PC-9 (cell line): ENCODE data around the gene CTIF. TPM values are rescaled to one million over a fixed set of nuclear protein-coding genes. Genes with fewer than 3 reads are reported as not detected.

Experiments used
- BruUV-seq: library from RNA; stranded (reverse); fragments of 400-500 nt; replicated peaks from 2 replicates; lab custom pipeline; 2021; lab: Mats Ljungman, UMichigan
- CTCF ChIA-PET: fragments of 300-600 bp; sonication (Branson Sonifier 250); formaldehyde crosslinking; loops from one replicate; lab custom pipeline; 2022; ENCODE audit warnings: antibody characterized with exemption; lab: Charles Lee
- POLR2A ChIA-PET: fragments of 300-600 bp; sonication (Branson Sonifier 250); formaldehyde crosslinking; loops from one replicate; lab custom pipeline; 2022; ENCODE audit warnings: antibody characterized with exemption; ENCODE audit not compliant: unreplicated experiment; lab: Charles Lee
- DNase-seq, 2 experiments: peaks; one replicate each; pipeline versions ENCODE4 v3.0.0 to v3.0.0-alpha.2; 2015 to 2022; ENCODE audit warnings: mixed read lengths in 1 of 2
- H2AFZ ChIP-seq: fragments of 200-600 bp; sonication (generic); 2 replicates; pipeline ENCODE4 v1.8.1; 2017; ENCODE audit warnings: antibody characterized with exemption
- H3F3A ChIP-seq: fragments of 200-600 bp; sonication (generic); 2 replicates; pipeline ENCODE4 v1.8.1; 2017; ENCODE audit warnings: antibody characterized with exemption, mild to moderate bottlenecking, low read depth; ENCODE audit not compliant: insufficient read depth
- H3K27ac ChIP-seq: fragments of 200-600 bp; sonication (generic); 2 replicates; pipeline ENCODE4 v1.6.1; 2016; ENCODE audit warnings: mixed run types
- H3K27me3 ChIP-seq: fragments of 200-600 bp; sonication (generic); 2 replicates; pipeline ENCODE4 v1.6.1; 2016; ENCODE audit warnings: low read depth, mixed run types; ENCODE audit not compliant: insufficient read depth
- H3K36me3 ChIP-seq: fragments of 200-600 bp; sonication (generic); 2 replicates; pipeline ENCODE4 v1.6.1; 2016; ENCODE audit warnings: low read depth, mixed run types
- H3K4me1 ChIP-seq: fragments of 200-600 bp; sonication (generic); replicated peaks from 2 replicates; pipeline ENCODE4 v1.6.1; 2016; ENCODE audit warnings: mixed run types; ENCODE audit not compliant: insufficient read depth
- H3K4me2 ChIP-seq: fragments of 200-600 bp; sonication (generic); 2 replicates; pipeline ENCODE4 v1.6.1; 2017; ENCODE audit warnings: mixed run types
- H3K4me3 ChIP-seq: fragments of 200-600 bp; sonication (generic); 2 replicates; pipeline ENCODE4 v1.6.1; 2016; ENCODE audit warnings: mixed run types
- H3K79me2 ChIP-seq: fragments of 200-600 bp; sonication (generic); 2 replicates; pipeline ENCODE4 v1.6.1; 2017; ENCODE audit warnings: low read depth, mixed run types
- H3K9me2 ChIP-seq: fragments of 200-600 bp; sonication (generic); 2 replicates; pipeline ENCODE4 v1.8.1; 2017; ENCODE audit warnings: mild to moderate bottlenecking; ENCODE audit not compliant: insufficient read depth
- H3K9me3 ChIP-seq: fragments of 200-600 bp; sonication (generic); 2 replicates; pipeline ENCODE4 v1.8.1; 2016; ENCODE audit warnings: low read depth; ENCODE audit not compliant: insufficient read depth
- H4K20me1 ChIP-seq: fragments of 200-600 bp; sonication (generic); 2 replicates; pipeline ENCODE4 v1.8.1; 2017; ENCODE audit not compliant: insufficient read depth
- CTCF ChIP-seq: fragments of 200-600 bp; sonication (generic); conservative IDR thresholded peaks from 2 replicates; pipeline ENCODE4 v1.6.1; 2017; ENCODE audit warnings: mixed run types, antibody characterized with exemption, mild to moderate bottlenecking, moderate library complexity
- EZH2 ChIP-seq: fragments of 200-600 bp; sonication (generic); IDR thresholded peaks from 2 replicates; pipeline ENCODE4 v1.8.0; 2017; ENCODE audit warnings: antibody characterized with exemption, low read depth
- intact Hi-C: fragments of 100-400 bp; cut with micrococcal nuclease; formaldehyde crosslinking; loops from one replicate; pipeline ENCODE4 v1.10.0; 2022; ENCODE audit not compliant: unreplicated experiment
- total RNA-seq: library from RNA; stranded (reverse); gene quantifications from 2 replicates; pipeline ENCODE4 v1.2.3, GENCODE V29; 2021

The CTIF gene
- total RNA-seq, 1 experiment from 2014 or later, result 26.2 TPM

GRCh38 chr18:48705043-48705442 is 166.2 kb downstream of the CTIF start:
- Histone ChIP-seq H3K27ac (no peak overlapping the region), H3K9me3 (no peaks in the 10 kb centered on the region), H3K36me3 (no peaks in the 10 kb centered on the region), H3K79me2 (no peaks in the 10 kb centered on the region), H3K27me3 (no peaks in the 10 kb centered on the region), H3K9me2 (no peaks in the 10 kb centered on the region), H3K4me3 (no peak overlapping the region), H2AFZ (no peak overlapping the region), H3F3A (no peaks in the 10 kb centered on the region), H4K20me1 (no peaks in the 10 kb centered on the region), H3K4me2 (no peak overlapping the region), H3K4me1 (no peaks in the 10 kb centered on the region)
- TF ChIP-seq EZH2, result no peak
- TF ChIP-seq CTCF, result no peak
- CTCF ChIA-PET, result no interaction called here
- BruUV-seq, result no TSS peak
- intact Hi-C loops, result no loop called here
- POLR2A ChIA-PET, result no interaction called here
- DNase-seq, result no peak

GRCh38 chr18:48705531-48705930 is 166.7 kb downstream of the CTIF start:
- ChIA-PET POLR2A (no interaction called here), CTCF (no interaction called here)
- H3K79me2 ChIP-seq, result no peaks in the 10 kb centered on the region
- no peaks in the 10 kb centered on the region for H4K20me1 ChIP-seq
- no peak for TF ChIP-seq CTCF
- no peaks in the 10 kb centered on the region for H3F3A ChIP-seq
- no peaks in the 10 kb centered on the region for H3K4me1 ChIP-seq
- intact Hi-C loops, result no loop called here
- no peaks in the 10 kb centered on the region for H3K9me3 ChIP-seq
- DNase-seq, result no peak
- no peaks in the 10 kb centered on the region for H3K36me3 ChIP-seq
- no peak overlapping the region for H3K4me3 ChIP-seq
- H3K4me2 ChIP-seq, result no peak overlapping the region
- H3K27me3 ChIP-seq, result no peaks in the 10 kb centered on the region
- no peak overlapping the region for H3K27ac ChIP-seq
- H2AFZ ChIP-seq, result no peak overlapping the region
- no TSS peak for BruUV-seq
- no peaks in the 10 kb centered on the region for H3K9me2 ChIP-seq

GRCh38 chr18:48706731-48707130 is 167.9 kb downstream of the CTIF start:
- no TSS peak for BruUV-seq
- intact Hi-C loops, result no loop called here
- POLR2A ChIA-PET, result no interaction called here
- Histone ChIP-seq H3K4me3 (no peak overlapping the region), H3F3A (no peaks in the 10 kb centered on the region), H2AFZ (no peak overlapping the region), H3K79me2 (no peaks in the 10 kb centered on the region), H3K9me3 (no peaks in the 10 kb centered on the region), H4K20me1 (no peaks in the 10 kb centered on the region), H3K36me3 (no peaks in the 10 kb centered on the region), H3K27me3 (no peaks in the 10 kb centered on the region), H3K4me1 (no peaks in the 10 kb centered on the region), H3K4me2 (no peak overlapping the region), H3K9me2 (no peaks in the 10 kb centered on the region), H3K27ac (no peak overlapping the region)
- TF ChIP-seq CTCF (no peak), EZH2 (no peak)
- CTCF ChIA-PET, result no interaction called here
- DNase-seq, result no peak
